GM12875 (cell line): ENCODE results near the gene MGLL.

Experiments used
- H3K4me3 ChIP-seq: one replicate; pipeline ENCODE4 v1.5.1; 2011; ENCODE audit warnings: low read depth, low read length, control low read depth
- TF ChIP-seq, protein P1 (sequence below): IDR thresholded peaks from 2 replicates; pipeline ENCODE4 v1.5.1; 2011; ENCODE audit warnings: low read depth, mild to moderate bottlenecking, control low read depth, inconsistent platforms, low read length, moderate library complexity, borderline replicate concordance; ENCODE audit not compliant: insufficient read depth

The MGLL gene

DNA sequence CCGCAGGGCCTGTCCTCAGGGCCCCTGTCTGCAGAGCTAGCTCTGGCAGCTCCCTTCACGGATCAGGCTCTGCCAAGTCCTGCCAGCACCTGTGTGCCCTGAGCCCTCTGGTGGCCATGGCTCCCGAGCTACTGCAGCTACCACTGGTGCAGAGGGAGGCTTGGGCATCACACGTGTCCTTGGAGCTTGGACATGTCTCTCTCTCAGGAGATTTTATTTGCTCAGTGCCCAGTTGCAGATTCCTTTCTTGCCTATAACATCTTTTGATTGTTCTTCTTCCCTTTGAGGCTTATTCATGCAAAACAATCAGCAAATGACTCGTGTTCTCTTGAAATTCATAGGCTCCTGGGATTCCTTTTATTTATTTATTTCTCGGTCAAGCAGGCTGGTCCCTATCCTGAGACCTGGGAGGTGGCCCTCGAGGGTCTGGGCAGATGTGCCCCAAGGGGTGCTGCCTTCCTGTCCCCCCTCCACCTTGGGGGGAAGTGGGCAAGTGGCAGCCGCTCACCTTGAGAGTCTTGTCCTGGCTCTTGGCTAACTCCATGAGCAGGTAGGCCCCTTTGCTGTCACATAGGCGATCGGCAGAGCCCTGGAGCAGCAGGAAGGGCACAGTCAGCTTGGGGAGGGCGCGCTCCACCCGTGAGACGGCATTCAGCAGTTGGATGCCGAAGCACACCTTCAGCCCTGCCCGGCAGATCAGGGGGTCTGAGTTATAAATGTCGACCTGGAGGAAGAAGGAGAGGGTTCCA, 127.7 kb downstream of the MGLL start:
- TF ChIP-seq, protein P1, sequence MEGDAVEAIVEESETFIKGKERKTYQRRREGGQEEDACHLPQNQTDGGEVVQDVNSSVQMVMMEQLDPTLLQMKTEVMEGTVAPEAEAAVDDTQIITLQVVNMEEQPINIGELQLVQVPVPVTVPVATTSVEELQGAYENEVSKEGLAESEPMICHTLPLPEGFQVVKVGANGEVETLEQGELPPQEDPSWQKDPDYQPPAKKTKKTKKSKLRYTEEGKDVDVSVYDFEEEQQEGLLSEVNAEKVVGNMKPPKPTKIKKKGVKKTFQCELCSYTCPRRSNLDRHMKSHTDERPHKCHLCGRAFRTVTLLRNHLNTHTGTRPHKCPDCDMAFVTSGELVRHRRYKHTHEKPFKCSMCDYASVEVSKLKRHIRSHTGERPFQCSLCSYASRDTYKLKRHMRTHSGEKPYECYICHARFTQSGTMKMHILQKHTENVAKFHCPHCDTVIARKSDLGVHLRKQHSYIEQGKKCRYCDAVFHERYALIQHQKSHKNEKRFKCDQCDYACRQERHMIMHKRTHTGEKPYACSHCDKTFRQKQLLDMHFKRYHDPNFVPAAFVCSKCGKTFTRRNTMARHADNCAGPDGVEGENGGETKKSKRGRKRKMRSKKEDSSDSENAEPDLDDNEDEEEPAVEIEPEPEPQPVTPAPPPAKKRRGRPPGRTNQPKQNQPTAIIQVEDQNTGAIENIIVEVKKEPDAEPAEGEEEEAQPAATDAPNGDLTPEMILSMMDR: peak; percentile 43; the same call in 1 of the 2 replicates
- no peak overlapping the region for H3K4me3 ChIP-seq

DNA sequence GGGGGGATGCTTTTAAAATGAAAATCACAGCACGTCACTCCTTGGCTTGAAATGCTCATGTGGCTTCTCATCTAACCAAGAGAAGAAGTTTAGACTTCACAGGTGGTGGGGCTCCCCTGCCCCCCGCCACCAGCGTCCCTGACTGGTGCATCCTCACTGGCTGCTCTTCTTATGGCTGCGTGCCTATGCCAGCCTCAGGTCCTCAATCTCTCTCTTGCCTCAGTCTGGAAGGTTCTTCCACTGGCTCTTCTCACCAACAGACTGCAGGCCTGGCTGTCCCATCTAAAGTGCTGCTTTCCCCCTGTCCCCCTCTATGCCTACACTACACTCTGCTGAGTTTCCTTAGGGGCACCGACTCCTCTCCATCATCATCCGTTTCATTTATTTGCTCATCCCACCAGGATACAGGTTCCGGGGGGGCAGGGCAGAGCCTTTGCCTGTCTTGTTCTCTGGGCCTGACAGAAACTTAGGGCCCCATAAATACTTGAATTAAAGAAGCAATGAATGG, 128.9 kb downstream of the MGLL start:
- TF ChIP-seq, protein P1: no peak
- no peak overlapping the region for H3K4me3 ChIP-seq

GRCh38 chr3:127692501-127693335, 129.6 kb downstream of the MGLL start:
- H3K4me3 ChIP-seq: no peak overlapping the region

DNA sequence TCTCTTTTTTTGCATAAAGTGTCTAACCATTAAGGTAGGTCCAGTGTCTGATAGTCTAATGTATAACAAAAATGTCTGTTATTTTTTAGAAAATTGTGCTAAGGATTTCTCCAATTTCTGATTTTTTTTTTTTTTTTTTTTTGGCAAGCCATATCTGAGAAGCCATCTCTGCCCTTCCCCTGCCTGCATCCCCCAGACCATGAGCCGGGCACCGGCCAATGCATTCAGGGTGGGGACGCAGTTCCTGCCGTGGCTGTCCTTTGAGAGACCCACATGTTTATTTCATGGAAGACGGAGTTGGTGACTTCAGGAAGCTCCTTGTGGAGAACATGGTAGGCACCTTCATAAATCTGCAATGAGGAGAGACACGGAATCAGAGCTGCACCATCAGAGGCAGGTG, 130.3 kb downstream of the MGLL start:
- TF ChIP-seq, protein P1: no peak
- H3K4me3 ChIP-seq: no peak overlapping the region

More at GRCh38 chr3:127692501-127693335, 129.6 kb downstream of the MGLL start:
- TF ChIP-seq, protein P1: no peak

DNA sequence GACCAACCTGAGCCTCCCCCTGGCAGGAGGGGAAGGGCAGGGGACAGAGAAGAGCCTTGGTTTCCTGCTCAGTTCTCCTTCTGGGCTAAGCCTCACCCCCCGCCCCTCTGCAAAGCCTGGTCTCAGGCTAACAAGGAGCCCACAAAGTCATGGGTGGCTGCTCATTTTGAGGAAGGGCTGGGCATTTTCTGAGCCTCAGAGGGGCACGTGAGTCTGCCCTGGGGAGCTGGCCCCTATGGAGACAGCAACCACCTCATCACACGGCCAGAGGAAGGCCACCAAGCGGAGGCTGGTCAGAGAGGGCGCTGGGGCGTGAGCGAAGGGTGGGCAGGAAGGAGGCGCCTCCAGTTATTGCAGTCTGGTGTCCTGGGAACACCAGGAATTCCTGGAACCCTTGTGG, 130.8 kb downstream of the MGLL start:
- TF ChIP-seq, protein P1: no peak
- H3K4me3 ChIP-seq: no peak overlapping the region

GRCh38 chr3:127690823-127691452, 131.4 kb downstream of the MGLL start:
- H3K4me3 ChIP-seq: no peak overlapping the region
- TF ChIP-seq, protein P1: peak; percentile 56
